ENCODE results near the gene CLDN7.

Gene CLDN7

GRCh38 chr17:7236808-7237207, 25.5 kb downstream of the CLDN7 start:
- TF ChIP-seq RARB (CRISPR knock-in tag; IDR thresholded peaks at IDR 0.05): no peak
- no peak for TF ChIP-seq TCF4 (CRISPR knock-in tag; IDR thresholded peaks at IDR 0.05; ENCODE audit: borderline replicate concordance)
- TF ChIP-seq ZNF70 (CRISPR knock-in tag; IDR thresholded peaks at IDR 0.05): no peak
- TF ChIP-seq PATZ1 (CRISPR knock-in tag; IDR thresholded peaks at IDR 0.05; ENCODE audit: borderline replicate concordance): no peak
- TF ChIP-seq OSR1 (CRISPR knock-in tag; IDR thresholded peaks at IDR 0.05): no peak
- no peak for TF ChIP-seq CSDC2 (CRISPR knock-in tag; IDR thresholded peaks at IDR 0.05)
- TF ChIP-seq, protein P1, sequence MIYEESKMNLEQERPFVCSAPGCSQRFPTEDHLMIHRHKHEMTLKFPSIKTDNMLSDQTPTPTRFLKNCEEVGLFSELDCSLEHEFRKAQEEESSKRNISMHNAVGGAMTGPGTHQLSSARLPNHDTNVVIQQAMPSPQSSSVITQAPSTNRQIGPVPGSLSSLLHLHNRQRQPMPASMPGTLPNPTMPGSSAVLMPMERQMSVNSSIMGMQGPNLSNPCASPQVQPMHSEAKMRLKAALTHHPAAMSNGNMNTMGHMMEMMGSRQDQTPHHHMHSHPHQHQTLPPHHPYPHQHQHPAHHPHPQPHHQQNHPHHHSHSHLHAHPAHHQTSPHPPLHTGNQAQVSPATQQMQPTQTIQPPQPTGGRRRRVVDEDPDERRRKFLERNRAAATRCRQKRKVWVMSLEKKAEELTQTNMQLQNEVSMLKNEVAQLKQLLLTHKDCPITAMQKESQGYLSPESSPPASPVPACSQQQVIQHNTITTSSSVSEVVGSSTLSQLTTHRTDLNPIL (CRISPR knock-in tag; IDR thresholded peaks at IDR 0.05; ENCODE audit: low read depth): no peak
- TF ChIP-seq ZNF565 (CRISPR knock-in tag; conservative IDR thresholded peaks at IDR 0.05; ENCODE audit: low read depth): no peak
- TF ChIP-seq ZFP30 (CRISPR knock-in tag; IDR thresholded peaks at IDR 0.05): no peak
- TF ChIP-seq BACH2 (CRISPR knock-in tag; IDR thresholded peaks at IDR 0.05; ENCODE audit: borderline replicate concordance): no peak
- TF ChIP-seq GLIS3 (CRISPR knock-in tag; IDR thresholded peaks at IDR 0.05): no peak
- TF ChIP-seq SNAI2 (CRISPR knock-in tag; IDR thresholded peaks at IDR 0.05): no peak
- TF ChIP-seq, protein P2, sequence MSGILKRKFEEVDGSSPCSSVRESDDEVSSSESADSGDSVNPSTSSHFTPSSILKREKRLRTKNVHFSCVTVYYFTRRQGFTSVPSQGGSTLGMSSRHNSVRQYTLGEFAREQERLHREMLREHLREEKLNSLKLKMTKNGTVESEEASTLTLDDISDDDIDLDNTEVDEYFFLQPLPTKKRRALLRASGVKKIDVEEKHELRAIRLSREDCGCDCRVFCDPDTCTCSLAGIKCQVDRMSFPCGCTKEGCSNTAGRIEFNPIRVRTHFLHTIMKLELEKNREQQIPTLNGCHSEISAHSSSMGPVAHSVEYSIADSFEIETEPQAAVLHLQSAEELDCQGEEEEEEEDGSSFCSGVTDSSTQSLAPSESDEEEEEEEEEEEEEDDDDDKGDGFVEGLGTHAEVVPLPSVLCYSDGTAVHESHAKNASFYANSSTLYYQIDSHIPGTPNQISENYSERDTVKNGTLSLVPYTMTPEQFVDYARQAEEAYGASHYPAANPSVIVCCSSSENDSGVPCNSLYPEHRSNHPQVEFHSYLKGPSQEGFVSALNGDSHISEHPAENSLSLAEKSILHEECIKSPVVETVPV (CRISPR knock-in tag; IDR thresholded peaks at IDR 0.05): no peak
- no peak for TF ChIP-seq ARNTL (CRISPR knock-in tag; IDR thresholded peaks at IDR 0.05; ENCODE audit: borderline replicate concordance, low read depth)
- TF ChIP-seq, protein P3, sequence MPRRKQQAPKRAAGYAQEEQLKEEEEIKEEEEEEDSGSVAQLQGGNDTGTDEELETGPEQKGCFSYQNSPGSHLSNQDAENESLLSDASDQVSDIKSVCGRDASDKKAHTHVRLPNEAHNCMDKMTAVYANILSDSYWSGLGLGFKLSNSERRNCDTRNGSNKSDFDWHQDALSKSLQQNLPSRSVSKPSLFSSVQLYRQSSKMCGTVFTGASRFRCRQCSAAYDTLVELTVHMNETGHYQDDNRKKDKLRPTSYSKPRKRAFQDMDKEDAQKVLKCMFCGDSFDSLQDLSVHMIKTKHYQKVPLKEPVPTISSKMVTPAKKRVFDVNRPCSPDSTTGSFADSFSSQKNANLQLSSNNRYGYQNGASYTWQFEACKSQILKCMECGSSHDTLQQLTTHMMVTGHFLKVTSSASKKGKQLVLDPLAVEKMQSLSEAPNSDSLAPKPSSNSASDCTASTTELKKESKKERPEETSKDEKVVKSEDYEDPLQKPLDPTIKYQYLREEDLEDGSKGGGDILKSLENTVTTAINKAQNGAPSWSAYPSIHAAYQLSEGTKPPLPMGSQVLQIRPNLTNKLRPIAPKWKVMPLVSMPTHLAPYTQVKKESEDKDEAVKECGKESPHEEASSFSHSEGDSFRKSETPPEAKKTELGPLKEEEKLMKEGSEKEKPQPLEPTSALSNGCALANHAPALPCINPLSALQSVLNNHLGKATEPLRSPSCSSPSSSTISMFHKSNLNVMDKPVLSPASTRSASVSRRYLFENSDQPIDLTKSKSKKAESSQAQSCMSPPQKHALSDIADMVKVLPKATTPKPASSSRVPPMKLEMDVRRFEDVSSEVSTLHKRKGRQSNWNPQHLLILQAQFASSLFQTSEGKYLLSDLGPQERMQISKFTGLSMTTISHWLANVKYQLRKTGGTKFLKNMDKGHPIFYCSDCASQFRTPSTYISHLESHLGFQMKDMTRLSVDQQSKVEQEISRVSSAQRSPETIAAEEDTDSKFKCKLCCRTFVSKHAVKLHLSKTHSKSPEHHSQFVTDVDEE (CRISPR knock-in tag; IDR thresholded peaks at IDR 0.05): no peak
- no peak for TF ChIP-seq ZC3H10 (CRISPR knock-in tag; IDR thresholded peaks at IDR 0.05)
- no peak for ATAC-seq

GRCh38 chr17:7235693-7236665, 26.3 kb downstream of the CLDN7 start:
- TF ChIP-seq ZFP30 (CRISPR knock-in tag; IDR thresholded peaks at IDR 0.05) (no peak), PPARA (CRISPR knock-in tag; IDR thresholded peaks at IDR 0.05; ENCODE audit: borderline replicate concordance) (no peak), SNAI2 (CRISPR knock-in tag; IDR thresholded peaks at IDR 0.05) (no peak), TCF4 (CRISPR knock-in tag; IDR thresholded peaks at IDR 0.05; ENCODE audit: borderline replicate concordance) (no peak), ZNF565 (CRISPR knock-in tag; conservative IDR thresholded peaks at IDR 0.05; ENCODE audit: low read depth) (no peak), PATZ1 (CRISPR knock-in tag; IDR thresholded peaks at IDR 0.05; ENCODE audit: borderline replicate concordance) (no peak), ZNF70 (CRISPR knock-in tag; IDR thresholded peaks at IDR 0.05) (no peak), ISL1 (CRISPR knock-in tag; IDR thresholded peaks at IDR 0.05) (no peak), TOX (CRISPR knock-in tag; IDR thresholded peaks at IDR 0.05; ENCODE audit: borderline replicate concordance) (no peak), ARNTL (CRISPR knock-in tag; IDR thresholded peaks at IDR 0.05; ENCODE audit: borderline replicate concordance, low read depth) (no peak)

More at GRCh38 chr17:7235693-7236665, 26.3 kb downstream of the CLDN7 start:
- no peak for ATAC-seq

Data from SK-N-SH treated with all-trans-retinoic acid at 6 μM for 48 hours (cell line).